GM13977 (cell line): ENCODE measurements around the gene CDC45.

Experiments used
- DNase-seq: peaks from one replicate; pipeline ENCODE4 v3.0.0; 2012; ENCODE audit warnings: low spot score
- in situ Hi-C: fragments of 300-500 bp; cut with MboI; formaldehyde crosslinking; loops from one replicate; pipeline ENCODE4 v1.12.0; 2022; ENCODE audit warnings: low sequenced_read_pairs, low pct_unique_long_range_greater_than_20kb, mixed read lengths, inconsistent platforms; ENCODE audit not compliant: unreplicated experiment
- TF ChIP-seq, protein P1 (sequence below): IDR thresholded peaks from 2 replicates; pipeline ENCODE4 v1.5.1; 2012; ENCODE audit warnings: mild to moderate bottlenecking, control low read depth; ENCODE audit not compliant: insufficient read depth; ENCODE audit errors: extremely low read depth, missing control alignments

CDC45 gene

DNA sequence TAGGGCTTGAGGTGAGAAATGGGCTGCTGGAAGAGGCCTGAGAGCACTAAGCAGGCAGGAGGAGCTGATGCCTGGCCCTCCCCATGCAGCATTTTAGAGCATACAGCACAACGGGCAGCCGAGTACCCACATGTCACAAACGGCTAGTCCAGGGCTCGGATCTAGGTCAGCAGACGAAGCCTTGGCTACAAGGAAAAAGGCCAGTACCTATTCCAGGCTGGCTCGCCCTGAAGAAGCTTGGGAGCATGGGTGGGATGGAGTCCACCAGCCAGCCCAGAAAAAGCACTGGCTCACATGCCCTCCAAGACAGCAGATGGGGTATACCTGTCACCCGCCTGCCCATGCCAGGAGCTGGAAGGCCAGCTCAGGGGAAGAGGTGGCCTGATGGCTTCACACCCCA is 10.3 kb upstream of the CDC45 start:
- DNase-seq: no peak
- in situ Hi-C loops: no loop called here
- TF ChIP-seq, protein P1, sequence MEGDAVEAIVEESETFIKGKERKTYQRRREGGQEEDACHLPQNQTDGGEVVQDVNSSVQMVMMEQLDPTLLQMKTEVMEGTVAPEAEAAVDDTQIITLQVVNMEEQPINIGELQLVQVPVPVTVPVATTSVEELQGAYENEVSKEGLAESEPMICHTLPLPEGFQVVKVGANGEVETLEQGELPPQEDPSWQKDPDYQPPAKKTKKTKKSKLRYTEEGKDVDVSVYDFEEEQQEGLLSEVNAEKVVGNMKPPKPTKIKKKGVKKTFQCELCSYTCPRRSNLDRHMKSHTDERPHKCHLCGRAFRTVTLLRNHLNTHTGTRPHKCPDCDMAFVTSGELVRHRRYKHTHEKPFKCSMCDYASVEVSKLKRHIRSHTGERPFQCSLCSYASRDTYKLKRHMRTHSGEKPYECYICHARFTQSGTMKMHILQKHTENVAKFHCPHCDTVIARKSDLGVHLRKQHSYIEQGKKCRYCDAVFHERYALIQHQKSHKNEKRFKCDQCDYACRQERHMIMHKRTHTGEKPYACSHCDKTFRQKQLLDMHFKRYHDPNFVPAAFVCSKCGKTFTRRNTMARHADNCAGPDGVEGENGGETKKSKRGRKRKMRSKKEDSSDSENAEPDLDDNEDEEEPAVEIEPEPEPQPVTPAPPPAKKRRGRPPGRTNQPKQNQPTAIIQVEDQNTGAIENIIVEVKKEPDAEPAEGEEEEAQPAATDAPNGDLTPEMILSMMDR: no peak

DNA sequence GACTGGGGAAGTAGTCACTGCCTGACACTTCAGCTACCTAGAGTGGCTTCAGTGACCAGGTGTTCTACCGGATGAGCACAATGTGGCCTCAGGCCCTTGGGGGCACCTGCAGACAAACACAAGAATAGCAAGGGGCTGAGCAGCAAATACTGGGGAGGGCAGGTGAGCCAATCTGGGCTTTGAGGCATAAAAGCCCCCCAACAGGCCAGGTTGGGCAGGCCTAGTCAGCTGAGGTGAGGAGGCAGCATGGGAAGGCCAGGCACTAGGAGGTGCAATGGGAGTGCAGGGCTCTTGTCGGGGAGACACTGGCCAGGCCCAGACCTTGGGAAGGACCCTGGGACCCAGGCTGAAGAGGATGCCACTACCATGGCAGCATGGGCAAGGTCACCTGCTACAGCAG is 9.7 kb upstream of the CDC45 start:
- TF ChIP-seq, protein P1: no peak
- no peak for DNase-seq
- in situ Hi-C loops: no loop called here

DNA sequence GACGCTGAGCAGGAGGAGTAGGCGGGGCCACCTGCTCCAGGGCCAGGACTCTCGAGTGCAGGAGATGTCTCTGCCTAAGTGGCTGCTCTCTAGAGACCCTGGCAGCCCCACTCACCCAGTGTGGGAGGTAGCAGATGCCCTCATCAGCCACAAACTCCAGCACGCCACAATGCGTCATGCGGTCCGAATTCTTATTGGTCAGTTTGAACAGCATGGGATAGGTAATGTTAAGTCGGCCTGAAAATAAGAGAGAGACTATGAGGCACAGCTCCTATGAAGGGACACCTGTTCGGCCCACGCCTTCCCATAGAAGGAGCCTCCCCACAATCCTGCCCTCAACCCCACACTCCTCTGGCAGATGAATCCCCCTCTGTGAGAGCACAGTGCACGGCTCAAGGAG is 8.1 kb upstream of the CDC45 start:
- TF ChIP-seq, protein P1: no peak
- DNase-seq: no peak
- in situ Hi-C loops: no loop called here

DNA sequence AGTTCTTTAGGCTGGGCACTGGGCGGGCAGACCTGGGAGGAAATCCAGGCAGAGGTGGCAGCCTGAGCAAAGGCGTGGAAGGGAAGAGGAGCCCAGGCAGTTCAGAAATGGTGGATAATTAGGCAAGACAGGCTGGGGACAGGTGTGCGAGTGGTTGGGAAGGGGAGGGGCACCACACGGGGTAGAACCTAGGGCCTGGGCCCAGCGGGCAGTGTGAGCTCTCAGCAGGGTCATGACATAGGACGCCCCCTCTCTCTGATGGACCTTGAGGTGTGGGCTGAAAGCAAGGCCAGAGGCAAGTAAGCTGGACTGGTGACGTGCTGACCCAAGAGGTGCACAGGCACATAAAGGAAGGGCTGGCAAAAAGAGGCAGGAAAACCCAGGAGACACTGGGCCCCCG is 7.5 kb upstream of the CDC45 start:
- in situ Hi-C loops: no loop called here
- TF ChIP-seq, protein P1: no peak
- DNase-seq: no peak

DNA sequence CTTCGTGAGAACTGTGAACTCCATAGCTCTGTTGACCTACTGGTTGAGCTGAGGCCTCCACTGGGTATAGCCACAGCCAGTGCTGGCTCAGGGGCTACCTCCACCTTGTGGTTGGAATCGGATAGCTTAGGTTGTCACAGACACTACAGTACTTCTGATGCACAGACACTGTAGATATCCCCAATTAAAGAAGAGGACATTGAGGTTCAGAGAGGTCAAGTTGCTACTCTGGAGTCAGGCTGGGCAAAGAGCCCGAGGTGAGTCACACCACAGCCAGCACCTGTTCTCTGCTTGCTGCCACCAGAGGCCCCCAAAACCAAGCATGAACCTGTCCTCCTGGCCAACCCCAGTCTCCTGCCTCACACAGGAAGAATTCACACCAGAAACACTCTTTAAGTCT is 6.1 kb upstream of the CDC45 start:
- in situ Hi-C loops: no loop called here
- TF ChIP-seq, protein P1: no peak

DNA sequence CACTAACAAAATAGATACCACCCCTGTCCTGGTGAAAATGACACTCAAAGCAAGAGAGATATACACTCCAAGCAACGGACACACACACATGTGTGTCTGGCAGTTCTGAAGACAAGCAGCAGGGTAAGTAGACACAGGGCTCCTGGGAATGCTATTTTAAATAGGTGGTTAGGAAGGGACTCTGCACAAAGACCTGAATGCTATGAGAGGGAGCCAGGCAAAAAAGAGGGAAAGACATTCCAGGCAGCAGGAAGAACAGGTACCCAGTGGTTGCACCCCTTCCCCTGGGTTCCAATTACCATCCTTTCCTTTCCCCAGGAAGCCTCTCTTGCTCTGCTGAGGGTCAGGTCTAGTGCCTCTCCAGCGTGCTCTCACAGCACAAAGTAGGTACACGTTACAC is 3.7 kb upstream of the CDC45 start:
- TF ChIP-seq, protein P1: no peak
- no peak for DNase-seq
- in situ Hi-C loops: no loop called here

More for the DNA sequence above, 6.1 kb upstream of the CDC45 start:
- DNase-seq: no peak
